OCI-LY7 (cell line): Measurements from ENCODE around the gene HS6ST3. TPM values are rescaled to one million over a fixed set of nuclear protein-coding genes. Genes with fewer than 3 reads are reported as not detected.

Experiments
- BruUV-seq: library from RNA; stranded (reverse); fragments of 400-500 nt; replicated peaks from 2 replicates; lab custom pipeline; 2021; lab: Mats Ljungman, UMichigan
- CTCF ChIA-PET: fragments of 300-600 bp; sonication (Branson Sonifier 250); formaldehyde crosslinking; loops from one replicate; lab custom pipeline; 2022; ENCODE audit warnings: antibody characterized with exemption; ENCODE audit not compliant: unreplicated experiment; lab: Charles Lee
- POLR2A ChIA-PET: fragments of 300-600 bp; sonication (Branson Sonifier 250); formaldehyde crosslinking; loops from one replicate; lab custom pipeline; 2022; ENCODE audit warnings: antibody characterized with exemption; lab: Charles Lee
- DNase-seq: peaks from one replicate; pipeline ENCODE4 v3.0.0-alpha.2; 2015; ENCODE audit warnings: low spot score
- H2AFZ ChIP-seq: fragments of 200-600 bp; sonication (generic), shearing (Covaris generic); 2 replicates; pipeline ENCODE4 v1.6.1; 2014; ENCODE audit warnings: mild to moderate bottlenecking, antibody characterized with exemption, low read length, moderate library complexity
- H3K27ac ChIP-seq: fragments of 200-600 bp; sonication (generic); 2 replicates; pipeline ENCODE4 v1.5.1; 2014; ENCODE audit warnings: mixed run types, low read depth, mild to moderate bottlenecking, moderate library complexity, low read length, inconsistent platforms; ENCODE audit not compliant: poor library complexity, severe bottlenecking
- H3K36me3 ChIP-seq: fragments of 200-600 bp; sonication (generic); 2 replicates; pipeline ENCODE4 v1.6.1; 2014; ENCODE audit warnings: mild to moderate bottlenecking, antibody characterized with exemption, low read length, moderate library complexity, mixed read lengths; ENCODE audit not compliant: insufficient read depth
- H3K4me1 ChIP-seq: fragments of 200-600 bp; sonication (generic); 2 replicates; pipeline ENCODE4 v1.5.1; 2014; ENCODE audit warnings: mild to moderate bottlenecking, low read length; ENCODE audit not compliant: insufficient read depth, poor library complexity, severe bottlenecking
- H3K4me2 ChIP-seq: fragments of 200-600 bp; sonication (generic); 2 replicates; pipeline ENCODE4 v1.6.1; 2014; ENCODE audit warnings: mild to moderate bottlenecking, low read length
- H3K4me3 ChIP-seq: fragments of 200-600 bp; sonication (generic); 2 replicates; pipeline ENCODE4 v1.5.1; 2014; ENCODE audit warnings: mild to moderate bottlenecking, low read depth, low read length; ENCODE audit not compliant: poor library complexity, severe bottlenecking
- H3K79me2 ChIP-seq: fragments of 200-600 bp; sonication (generic); 2 replicates; pipeline ENCODE4 v1.6.1; 2016; ENCODE audit warnings: low read depth, mild to moderate bottlenecking, low read length, moderate library complexity, mixed read lengths; ENCODE audit not compliant: insufficient read depth
- H3K9me2 ChIP-seq: fragments of 200-600 bp; sonication (generic); 2 replicates; pipeline ENCODE4 v1.6.1; 2016; ENCODE audit warnings: mild to moderate bottlenecking, low read length, mixed read lengths; ENCODE audit not compliant: insufficient read depth
- H3K9me3 ChIP-seq: fragments of 200-600 bp; sonication (generic); 2 replicates; pipeline ENCODE4 v1.6.1; 2014; ENCODE audit warnings: mild to moderate bottlenecking, mixed run types, low read length, mixed read lengths
- H4K20me1 ChIP-seq: fragments of 200-600 bp; sonication (generic); 2 replicates; pipeline ENCODE4 v1.6.1; 2014; ENCODE audit warnings: mild to moderate bottlenecking, antibody characterized with exemption, low read length, moderate library complexity, mixed read lengths; ENCODE audit not compliant: insufficient read depth
- CTCF ChIP-seq: fragments of 200-600 bp; sonication (generic); conservative IDR thresholded peaks from 2 replicates; pipeline ENCODE4 v1.5.1; 2014; ENCODE audit warnings: mild to moderate bottlenecking, antibody characterized with exemption, low read length, moderate library complexity, mixed read lengths
- EZH2phosphoT487 ChIP-seq: fragments of 200-600 bp; sonication (generic); IDR thresholded peaks from 2 replicates; pipeline ENCODE4 v1.6.1; 2018; ENCODE audit warnings: low read depth, borderline replicate concordance, mild to moderate bottlenecking, mixed run types, antibody characterized with exemption, low read length, moderate library complexity, mixed read lengths
- intact Hi-C: fragments of 100-400 bp; cut with micrococcal nuclease; formaldehyde crosslinking; loops from one replicate; pipeline ENCODE4 v1.10.0; 2022; ENCODE audit not compliant: unreplicated experiment
- total RNA-seq, 2 experiments: library from RNA; depleted of rRNA in 1 of 2; stranded (reverse); fragments of >200 nt in 1 of 2; shearing (Covaris generic) in 1 of 2; gene quantifications; 2 replicates each; pipeline ENCODE4 v1.2.3, GENCODE V29; 2014 to 2022

HS6ST3 gene
- total RNA-seq, 2 experiments from 2014 or later, result not detected

DNA sequence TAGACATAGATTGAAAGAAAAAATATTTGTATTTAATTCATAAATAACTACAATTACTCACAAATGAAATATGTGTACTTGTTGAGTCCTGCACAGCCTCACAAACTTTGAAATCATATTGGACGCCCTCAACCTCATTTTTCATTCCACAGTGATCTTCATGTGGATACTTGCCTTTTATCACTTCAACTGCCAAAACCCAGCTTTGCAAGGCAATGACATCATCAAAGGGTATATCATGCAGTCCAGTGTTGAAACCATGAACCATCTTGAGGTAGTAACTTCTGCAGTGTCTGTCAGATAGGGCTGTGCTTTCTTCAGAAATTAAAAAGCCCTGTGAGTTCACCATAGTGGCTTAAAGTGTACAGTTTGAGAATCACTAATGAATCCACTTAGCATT lies 82.2 kb downstream of the HS6ST3 start:
- intact Hi-C loops, result no loop called here
- Histone ChIP-seq H3K4me2 (no peak overlapping the region), H3K79me2 (no peaks in the 10 kb centered on the region), H2AFZ (no peak overlapping the region), H3K9me2 (no peaks in the 10 kb centered on the region), H3K4me1 (no peaks in the 10 kb centered on the region), H3K36me3 (no peaks in the 10 kb centered on the region), H3K27ac (no peak overlapping the region), H4K20me1 (no peaks in the 10 kb centered on the region), H3K9me3 (no peaks in the 10 kb centered on the region), H3K4me3 (no peak overlapping the region)
- CTCF ChIA-PET, result no interaction called here
- no peak for DNase-seq
- TF ChIP-seq CTCF, result no peak
- TF ChIP-seq EZH2phosphoT487, result no peak
- BruUV-seq, result no TSS peak
- POLR2A ChIA-PET, result no interaction called here

GRCh38 chr13:96178759-96179158 lies 88.9 kb downstream of the HS6ST3 start:
- H3K4me2 ChIP-seq, result no peak overlapping the region
- TF ChIP-seq EZH2phosphoT487, result no peak
- TF ChIP-seq CTCF, result no peak
- H3K79me2 ChIP-seq, result no peaks in the 10 kb centered on the region
- no peaks in the 10 kb centered on the region for H4K20me1 ChIP-seq
- intact Hi-C loops, result no loop called here
- BruUV-seq, result no TSS peak
- H3K36me3 ChIP-seq, result no peaks in the 10 kb centered on the region
- H3K4me3 ChIP-seq, result no peak overlapping the region
- no peak overlapping the region for H2AFZ ChIP-seq
- DNase-seq, result no peak
- no peaks in the 10 kb centered on the region for H3K9me2 ChIP-seq
- H3K27ac ChIP-seq, result no peak overlapping the region
- POLR2A ChIA-PET, result no interaction called here
- H3K9me3 ChIP-seq, result no peaks in the 10 kb centered on the region
- H3K4me1 ChIP-seq, result no peaks in the 10 kb centered on the region
- CTCF ChIA-PET, result no interaction called here

- Histone ChIP-seq H4K20me1 (no peaks in the 10 kb centered on the region), H3K9me3 (no peaks in the 10 kb centered on the region), H3K4me2 (no peak overlapping the region), H3K4me1 (no peaks in the 10 kb centered on the region), H3K9me2 (no peaks in the 10 kb centered on the region), H2AFZ (no peak overlapping the region), H3K36me3 (no peaks in the 10 kb centered on the region), H3K79me2 (no peaks in the 10 kb centered on the region), H3K27ac (no peak overlapping the region), H3K4me3 (no peak overlapping the region)
- DNase-seq, result no peak
- POLR2A ChIA-PET, result no interaction called here
- CTCF ChIA-PET, result no interaction called here
- intact Hi-C loops, result no loop called here
- BruUV-seq, result no TSS peak
- TF ChIP-seq EZH2phosphoT487, result no peak
- TF ChIP-seq CTCF, result no peak
Measured at GRCh38 chr13:96179309-96179708, 89.4 kb downstream of the HS6ST3 start.
